ENCODE results near the gene PAMR1. TPM values are rescaled to one million over a fixed set of nuclear protein-coding genes. Genes with fewer than 3 reads are reported as not detected.

Gene PAMR1
- total RNA-seq, 2 donors from 2014 or later = 0.99 to 3.6 TPM

- intact Hi-C loops (cut with DNase I) = no loop called here
- DNase-seq (no peak), ATAC-seq (no peak)
- H3K27me3 ChIP-seq = no peaks in the 10 kb centered on the region
- no peak overlapping the region for H3K27ac ChIP-seq
- H3K4me1 ChIP-seq = peaks cover 22% of the 10 kb centered on the region
- H3K9me3 ChIP-seq = no peaks in the 10 kb centered on the region
- no peaks in the 10 kb centered on the region for H3K36me3 ChIP-seq (replicated peaks in 1 of 2; ENCODE audit: insufficient read depth in 1 of 2, low read depth in 2 of 2)
- WGBS, 2 donors = 92 to 96% methylated on average over 3 of the region's 3 CpGs
- no peak overlapping the region for H3K4me3 ChIP-seq
- TF ChIP-seq, protein P1, sequence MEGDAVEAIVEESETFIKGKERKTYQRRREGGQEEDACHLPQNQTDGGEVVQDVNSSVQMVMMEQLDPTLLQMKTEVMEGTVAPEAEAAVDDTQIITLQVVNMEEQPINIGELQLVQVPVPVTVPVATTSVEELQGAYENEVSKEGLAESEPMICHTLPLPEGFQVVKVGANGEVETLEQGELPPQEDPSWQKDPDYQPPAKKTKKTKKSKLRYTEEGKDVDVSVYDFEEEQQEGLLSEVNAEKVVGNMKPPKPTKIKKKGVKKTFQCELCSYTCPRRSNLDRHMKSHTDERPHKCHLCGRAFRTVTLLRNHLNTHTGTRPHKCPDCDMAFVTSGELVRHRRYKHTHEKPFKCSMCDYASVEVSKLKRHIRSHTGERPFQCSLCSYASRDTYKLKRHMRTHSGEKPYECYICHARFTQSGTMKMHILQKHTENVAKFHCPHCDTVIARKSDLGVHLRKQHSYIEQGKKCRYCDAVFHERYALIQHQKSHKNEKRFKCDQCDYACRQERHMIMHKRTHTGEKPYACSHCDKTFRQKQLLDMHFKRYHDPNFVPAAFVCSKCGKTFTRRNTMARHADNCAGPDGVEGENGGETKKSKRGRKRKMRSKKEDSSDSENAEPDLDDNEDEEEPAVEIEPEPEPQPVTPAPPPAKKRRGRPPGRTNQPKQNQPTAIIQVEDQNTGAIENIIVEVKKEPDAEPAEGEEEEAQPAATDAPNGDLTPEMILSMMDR (IDR thresholded peaks at IDR 0.05) = no peak
- TF ChIP-seq POLR2A (IDR thresholded peaks at IDR 0.05) = no peak
Measured at GRCh38 chr11:35483131-35483820, 42.1 kb downstream of the PAMR1 start.

DNA sequence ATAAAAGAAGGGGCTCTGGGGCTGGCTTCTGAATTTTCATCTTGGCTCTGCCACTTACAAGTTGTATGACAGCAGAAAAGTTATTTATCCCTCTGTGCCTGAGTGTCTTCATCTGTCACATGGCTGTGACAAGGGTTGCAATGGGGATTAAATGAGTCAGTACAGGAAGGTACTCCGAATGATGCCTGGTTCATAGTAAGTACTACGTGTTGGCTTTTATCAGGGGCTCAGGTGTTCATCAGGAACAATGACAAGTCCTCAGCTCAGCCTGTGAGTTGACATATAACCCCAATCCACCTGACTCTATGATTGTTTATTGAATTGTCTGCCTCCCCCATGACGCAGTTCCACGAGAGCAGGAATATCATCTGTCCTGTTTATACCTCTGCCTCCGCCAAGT is 45.7 kb downstream of the PAMR1 start:
- Histone ChIP-seq H3K27me3 (no peaks in the 10 kb centered on the region), H3K4me1 (no peaks in the 10 kb centered on the region), H3K36me3 (replicated peaks in 1 of 2; ENCODE audit: insufficient read depth in 1 of 2, low read depth in 2 of 2) (no peaks in the 10 kb centered on the region), H3K9me3 (no peaks in the 10 kb centered on the region), H3K4me3 (no peak overlapping the region), H3K27ac (no peak overlapping the region)
- ATAC-seq (no peak), DNase-seq (no peak)
- intact Hi-C loops (cut with DNase I) = no loop called here
- no peak for TF ChIP-seq POLR2A (IDR thresholded peaks at IDR 0.05)
- TF ChIP-seq, protein P1 (IDR thresholded peaks at IDR 0.05) = no peak
- 83 to 87% methylated on average over 5 of the region's 5 CpGs for WGBS, 2 donors

DNA sequence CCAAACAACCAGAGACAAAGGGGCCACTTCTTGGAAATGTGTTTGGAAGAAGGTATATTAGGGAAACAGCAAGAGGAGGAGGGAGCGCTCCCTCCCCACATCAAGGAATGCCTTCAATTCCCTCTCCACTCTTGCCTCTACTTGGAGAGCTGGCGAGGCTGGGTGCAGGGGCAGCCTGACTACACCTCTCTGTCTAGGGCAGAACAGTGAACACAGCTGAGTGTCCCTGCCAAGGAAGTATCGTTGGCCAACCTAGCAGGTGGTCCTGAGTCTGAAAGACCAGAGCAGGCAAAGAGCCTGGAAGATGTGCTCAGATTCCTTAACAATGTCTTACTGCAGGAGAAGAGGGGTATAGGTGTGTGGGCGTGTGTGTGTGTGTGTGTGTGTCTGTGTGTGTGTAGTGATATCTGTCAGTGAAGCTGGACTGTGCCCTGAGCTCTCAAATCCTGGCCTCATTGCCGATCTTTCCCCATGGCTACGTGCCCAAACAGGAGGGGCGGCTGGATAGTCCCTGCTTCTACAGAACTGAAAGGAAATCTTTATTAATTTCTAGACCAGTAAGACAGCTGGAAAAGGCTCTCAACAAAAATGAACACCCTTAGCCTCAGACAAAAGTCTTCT is 46.8 kb downstream of the PAMR1 start:
- no peaks in the 10 kb centered on the region for H3K27me3 ChIP-seq
- TF ChIP-seq, protein P1 (IDR thresholded peaks at IDR 0.05) = no peak
- no peak for TF ChIP-seq POLR2A (IDR thresholded peaks at IDR 0.05)
- no peaks in the 10 kb centered on the region for H3K9me3 ChIP-seq
- H3K4me1 ChIP-seq = no peaks in the 10 kb centered on the region
- no peaks in the 10 kb centered on the region for H3K36me3 ChIP-seq (replicated peaks in 1 of 2; ENCODE audit: insufficient read depth in 1 of 2, low read depth in 2 of 2)
- ATAC-seq (peak; percentile 9), DNase-seq (peak in 3 of 4 donors; percentile 12 to 51 (median 29))
- intact Hi-C loops (cut with DNase I) = no loop called here
- H3K4me3 ChIP-seq = no peak overlapping the region
- H3K27ac ChIP-seq = no peak overlapping the region
- 30 to 37% methylated on average over 6 to 7 of the region's 7 CpGs for WGBS, 2 donors

DNA sequence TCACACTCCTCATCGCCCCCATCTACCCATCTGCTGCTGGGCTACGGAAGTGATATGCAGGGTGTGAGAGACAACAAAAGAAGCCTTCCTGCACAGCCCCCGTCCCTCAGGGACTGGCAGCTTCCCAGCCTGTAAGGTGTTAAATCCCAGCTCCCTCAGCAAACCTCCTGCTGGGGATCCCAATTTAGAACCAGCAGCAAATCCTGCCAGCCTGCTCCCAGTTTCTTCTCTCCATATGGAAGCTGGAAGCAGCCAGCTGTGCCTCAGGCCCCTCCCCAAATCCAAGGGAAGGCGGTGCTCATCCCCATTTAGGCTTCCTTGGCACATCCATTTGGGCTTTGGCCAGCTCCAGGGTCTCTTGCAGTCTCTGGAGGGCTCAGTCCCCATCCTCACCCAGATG is 47.5 kb downstream of the PAMR1 start:
- Histone ChIP-seq H3K4me3 (no peak overlapping the region), H3K9me3 (no peaks in the 10 kb centered on the region), H3K4me1 (no peaks in the 10 kb centered on the region), H3K27me3 (no peaks in the 10 kb centered on the region), H3K27ac (no peak overlapping the region), H3K36me3 (replicated peaks in 1 of 2; ENCODE audit: insufficient read depth in 1 of 2, low read depth in 2 of 2) (no peaks in the 10 kb centered on the region)
- TF ChIP-seq, protein P1 (IDR thresholded peaks at IDR 0.05) = no peak
- TF ChIP-seq POLR2A (IDR thresholded peaks at IDR 0.05) = no peak
- DNase-seq (no peak), ATAC-seq (no peak)
- WGBS, 2 donors = 53 to 55% methylated on average over 4 of the region's 4 CpGs
- intact Hi-C loops (cut with DNase I) = no loop called here

DNA sequence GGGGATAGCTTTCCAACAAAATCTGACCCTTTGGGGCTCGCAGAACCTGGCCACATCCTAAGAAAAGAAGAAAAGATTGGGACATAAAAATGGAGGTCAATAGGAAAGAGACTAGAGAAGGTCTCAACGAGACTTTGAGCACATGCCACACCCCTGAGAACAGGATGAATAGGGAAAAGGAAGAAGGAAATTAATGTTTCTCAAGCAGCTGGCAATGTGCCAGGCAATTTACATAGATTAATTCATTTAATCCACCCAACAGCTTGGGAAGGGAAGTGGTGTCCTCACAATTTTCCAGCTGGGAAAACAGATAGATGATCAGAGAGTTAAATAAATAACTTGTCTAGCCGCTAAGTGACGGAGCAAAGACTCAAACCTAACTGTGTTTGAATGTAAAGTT is 50.7 kb downstream of the PAMR1 start:
- H3K27ac ChIP-seq = no peak overlapping the region
- H3K9me3 ChIP-seq = no peaks in the 10 kb centered on the region
- intact Hi-C loops (cut with DNase I) = no loop called here
- H3K36me3 ChIP-seq (replicated peaks in 1 of 2; ENCODE audit: insufficient read depth in 1 of 2, low read depth in 2 of 2) = no peaks in the 10 kb centered on the region
- no peak for ATAC-seq
- no peaks in the 10 kb centered on the region for H3K27me3 ChIP-seq
- no peaks in the 10 kb centered on the region for H3K4me1 ChIP-seq
- no peak overlapping the region for H3K4me3 ChIP-seq
- 75 to 90% methylated on average over 4 of the region's 4 CpGs for WGBS, 2 donors
- TF ChIP-seq, protein P1 (IDR thresholded peaks at IDR 0.05) = no peak
- no peak for TF ChIP-seq POLR2A (IDR thresholded peaks at IDR 0.05)
- DNase-seq = no peak
